HG02678 (cell line): Measurements from ENCODE around the gene EML3.

ENCODE experiments used
- ATAC-seq: cut with Tn5 transposase; IDR thresholded peaks from one replicate; pipeline ENCODE4 v1.9.1; 2021; ENCODE audit warnings: mild to moderate bottlenecking, moderate library complexity; ENCODE audit not compliant: unreplicated experiment

EML3 gene

DNA sequence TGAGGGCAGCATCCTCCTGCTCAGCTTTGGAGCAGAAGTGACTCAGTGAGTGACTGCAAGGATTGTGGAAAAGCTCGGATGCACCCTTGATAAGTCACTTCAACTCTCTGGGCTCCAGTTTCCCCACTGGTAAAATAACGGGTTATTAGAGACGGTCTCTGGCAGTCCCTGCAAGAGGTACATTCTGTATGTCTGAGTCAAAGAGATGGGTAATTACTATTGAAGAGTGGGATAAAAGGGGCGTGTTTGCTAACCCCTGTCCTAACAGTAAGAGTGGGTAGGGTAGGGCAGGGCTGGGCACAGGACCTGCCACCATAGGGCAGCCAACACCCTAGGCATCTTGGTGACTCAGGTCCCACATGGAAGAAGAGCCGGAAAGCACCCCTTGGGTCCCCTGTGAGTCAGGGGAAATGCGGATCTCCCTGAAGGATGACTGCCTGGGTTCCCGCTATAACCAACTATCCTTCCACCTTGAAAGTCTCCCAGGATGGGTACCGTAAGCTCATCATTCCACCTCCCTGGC, 58.7 kb downstream of the EML3 start:
- no peak for ATAC-seq

DNA sequence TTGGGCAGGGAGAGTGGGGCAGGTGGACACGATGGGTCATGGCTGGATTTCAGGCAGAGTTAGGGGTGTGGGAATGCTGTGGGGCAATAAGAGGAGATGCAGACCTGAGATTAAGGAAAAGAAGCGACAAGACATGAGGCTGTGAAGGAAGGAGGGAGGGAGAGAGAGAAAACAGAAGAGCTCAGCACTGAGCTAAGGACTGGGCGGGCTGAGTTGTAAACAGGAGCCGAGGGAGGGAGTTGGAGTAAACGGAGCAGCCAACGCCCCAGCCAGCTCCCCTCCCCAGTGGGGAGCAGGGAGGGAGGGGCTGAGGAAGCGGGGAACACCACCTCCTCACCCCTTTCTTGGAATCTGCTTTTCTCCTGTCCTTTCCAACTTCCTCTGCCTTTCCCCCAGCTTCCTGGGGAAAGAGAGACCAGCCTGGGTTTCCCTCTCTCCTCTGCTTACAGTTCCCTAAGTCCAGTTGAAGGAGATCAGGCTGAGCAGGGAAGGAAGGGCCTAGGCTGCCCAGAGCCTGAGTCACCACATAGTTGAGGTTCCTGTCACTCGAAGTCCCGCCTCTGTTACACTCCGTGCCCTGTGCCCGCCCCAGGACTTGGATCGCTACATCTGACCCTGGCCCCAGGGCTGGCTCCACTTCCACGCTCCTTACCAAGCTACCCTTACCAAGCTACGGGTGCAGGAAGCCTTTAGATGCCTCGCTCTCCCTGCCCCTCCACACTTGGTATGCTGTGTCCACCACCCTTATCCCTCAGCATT, 59.3 kb downstream of the EML3 start:
- ATAC-seq: no peak

GRCh38 chr11:62552485-62553079, 60.0 kb downstream of the EML3 start:
- ATAC-seq: no peak
